Naive B cell (primary cell): ENCODE data around the gene OR56A3. TPM values are rescaled to one million over a fixed set of nuclear protein-coding genes. Genes with fewer than 3 reads are reported as not detected.

ENCODE experiments used
- ATAC-seq, 2 donors: fragments of 150-1000 bp; cut with Tn5 transposase; 2 replicates each; pipeline ENCODE4 v1.10.0; 2021; ENCODE audit warnings: low read depth in 2 of 2, mild to moderate bottlenecking in 2 of 2, moderate library complexity in 2 of 2
- DNase-seq: peaks from one replicate; pipeline ENCODE4 v3.0.0; 2022
- H3K27ac Mint-ChIP-seq, 6 donors: one replicate each; pipeline ENCODE4 v1.8.0; 2020 to 2022; ENCODE audit warnings: mild to moderate bottlenecking in 6 of 6, mixed read lengths in 6 of 6, moderate library complexity in 5 of 6, inconsistent platforms in 2 of 6
- H3K27me3 Mint-ChIP-seq, 3 donors: one replicate each; pipeline ENCODE4 v1.8.0; 2021 to 2022; ENCODE audit warnings: mixed read lengths in 3 of 3, mild to moderate bottlenecking in 1 of 3
- H3K36me3 Mint-ChIP-seq, 2 donors: one replicate each; pipeline ENCODE4 v1.8.0; 2020 to 2022; ENCODE audit warnings: mixed read lengths in 2 of 2, inconsistent platforms in 1 of 2, mild to moderate bottlenecking in 1 of 2
- H3K4me1 Mint-ChIP-seq, 3 donors: one replicate each; pipeline ENCODE4 v1.8.0; 2020 to 2022; ENCODE audit warnings: mixed read lengths in 3 of 3, inconsistent platforms in 1 of 3, mild to moderate bottlenecking in 1 of 3, moderate library complexity in 1 of 3
- H3K4me3 Mint-ChIP-seq, 8 donors: one replicate each; pipeline ENCODE4 v1.8.0; 2020 to 2022; ENCODE audit warnings: mild to moderate bottlenecking in 8 of 8, mixed read lengths in 8 of 8, moderate library complexity in 8 of 8, inconsistent platforms in 2 of 8
- H3K9me3 Mint-ChIP-seq, 7 donors: one replicate each; pipeline ENCODE4 v1.8.0; 2020 to 2022; ENCODE audit warnings: mixed read lengths in 7 of 7, mild to moderate bottlenecking in 5 of 7, inconsistent platforms in 2 of 7, moderate library complexity in 1 of 7
- polyA plus RNA-seq, 6 donors: library from polyadenylated mRNA; unstranded; fragments of 300-500 nt; fragmentation: Illumina TruSeq; gene quantifications; one replicate each; pipeline ENCODE4 v1.2.3, GENCODE V29; 2021; ENCODE audit warnings: low read depth in 6 of 6

Gene OR56A3
- polyA plus RNA-seq, 6 donors from 2014 or later, result not detected

GRCh38 chr11:5992604-5993251 lies 50.7 kb downstream of the OR56A3 start:
- H3K27ac Mint-ChIP-seq, result no peak overlapping the region
- H3K36me3 Mint-ChIP-seq, result no peaks in the 10 kb centered on the region
- H3K9me3 Mint-ChIP-seq, result peaks cover 0 to 1% (median 0%) of the 10 kb centered on the region in 7 donors
- DNase-seq (no peak), ATAC-seq (no peak)
- no peak overlapping the region for H3K4me3 Mint-ChIP-seq
- H3K4me1 Mint-ChIP-seq, result no peaks in the 10 kb centered on the region
- H3K27me3 Mint-ChIP-seq, result peaks cover 7 to 15% (median 15%) of the 10 kb centered on the region in 3 donors

- Mint-ChIP-seq H3K9me3 (peaks cover 0 to 4% (median 0%) of the 10 kb centered on the region in 7 donors), H3K4me1 (no peaks in the 10 kb centered on the region), H3K36me3 (no peaks in the 10 kb centered on the region), H3K27me3 (peaks cover 9 to 18% (median 12%) of the 10 kb centered on the region in 3 donors), H3K27ac (no peak overlapping the region), H3K4me3 (no peak overlapping the region)
- ATAC-seq (no peak), DNase-seq (no peak)
Measured at GRCh38 chr11:5994791-5995190, 52.7 kb downstream of the OR56A3 start.

Other genes starting within 250 kb of the OR56A3 start
- under 1 TPM in 5 of 6 donors, not detected in 1; 0.16 to 0.32 (median 0.18) TPM for gene OR56B1, start 205.8 kb upstream of the OR56A3 start, polyA plus RNA-seq
- 1 to 10 TPM in 2 of 6 donors, under 1 TPM in 2, not detected in 2; 0.49 to 1.1 (median 0.87) TPM for gene OR52N4, start 188.0 kb upstream of the OR56A3 start, polyA plus RNA-seq
- gene OR52N5, start 158.9 kb upstream of the OR56A3 start, polyA plus RNA-seq, result under 1 TPM in 1 of 6 donors, not detected in 5; 0.20 TPM
- not detected for gene OR52N1, start 151.0 kb upstream of the OR56A3 start, polyA plus RNA-seq
- gene OR52N2, start 133.3 kb upstream of the OR56A3 start, polyA plus RNA-seq, result not detected
- gene OR52E6, start 100.4 kb upstream of the OR56A3 start, polyA plus RNA-seq, result not detected
- gene OR52E8, start 84.6 kb upstream of the OR56A3 start, polyA plus RNA-seq, result not detected
- not detected for gene OR52E4, start 61.6 kb upstream of the OR56A3 start, polyA plus RNA-seq
- not detected for gene OR52E5, start 49.0 kb upstream of the OR56A3 start, polyA plus RNA-seq
- gene OR56A5, start 26.2 kb downstream of the OR56A3 start, polyA plus RNA-seq, result not detected
- not detected for gene OR52L1, start 44.7 kb downstream of the OR56A3 start, polyA plus RNA-seq
- not detected for gene OR56A4, start 64.7 kb downstream of the OR56A3 start, polyA plus RNA-seq
- gene OR56A1, start 88.5 kb downstream of the OR56A3 start, polyA plus RNA-seq, result not detected
- gene OR56B4, start 165.4 kb downstream of the OR56A3 start, polyA plus RNA-seq, result not detected
- not detected for gene OR52B2, start 228.1 kb downstream of the OR56A3 start, polyA plus RNA-seq